Measurements from ENCODE around the gene FBXW8. TPM values are rescaled to one million over a fixed set of nuclear protein-coding genes. Genes with fewer than 3 reads are reported as not detected.
A peak's percentile ranks its signal among the peaks of the same experiment; 100 is the strongest.

Gene FBXW8
- total RNA-seq, 3 donors from 2014 or later, result 12.0 to 13.2 (median 13.1) TPM

- no peak for TF ChIP-seq CTCF (IDR thresholded peaks at IDR 0.05)
- H3K36me3 ChIP-seq (ENCODE audit: low read depth), result no peaks in the 10 kb centered on the region
- no peaks in the 10 kb centered on the region for H3K4me1 ChIP-seq (ENCODE audit: low read depth)
- no peak for DNase-seq
- intact Hi-C loops (cut with DNase I, micrococcal nuclease), result no loop called here
- no peaks in the 10 kb centered on the region for H3K9me3 ChIP-seq
- no peak overlapping the region for H3K4me3 ChIP-seq
- ATAC-seq, result no peak
Observed at GRCh38 chr12:116906285-116906684, 4.5 kb upstream of the FBXW8 start.

GRCh38 chr12:116910280-116910644, 488 bp upstream of the FBXW8 start:
- TF ChIP-seq CTCF (IDR thresholded peaks at IDR 0.05), result no peak
- no peak for ATAC-seq
- peaks cover 8% of the 10 kb centered on the region for H3K4me1 ChIP-seq (ENCODE audit: low read depth)
- no peak for DNase-seq
- no peaks in the 10 kb centered on the region for H3K9me3 ChIP-seq
- H3K4me3 ChIP-seq, result no peak overlapping the region
- no peaks in the 10 kb centered on the region for H3K36me3 ChIP-seq (ENCODE audit: low read depth)
- intact Hi-C loops (cut with DNase I, micrococcal nuclease), result no loop called here

GRCh38 chr12:116915326-116915725, 4.6 kb downstream of the FBXW8 start:
- H3K9me3 ChIP-seq, result no peaks in the 10 kb centered on the region
- intact Hi-C loops (cut with DNase I, micrococcal nuclease), result no loop called here
- no peaks in the 10 kb centered on the region for H3K36me3 ChIP-seq (ENCODE audit: low read depth)
- H3K4me1 ChIP-seq (ENCODE audit: low read depth), result peaks cover 33% of the 10 kb centered on the region
- DNase-seq (no peak), ATAC-seq (no peak)
- H3K4me3 ChIP-seq, result no peak overlapping the region
- TF ChIP-seq CTCF (IDR thresholded peaks at IDR 0.05), result no peak

GRCh38 chr12:116916122-116916521, 5.4 kb downstream of the FBXW8 start:
- intact Hi-C loops (cut with DNase I, micrococcal nuclease), result no loop called here
- H3K36me3 ChIP-seq (ENCODE audit: low read depth), result no peaks in the 10 kb centered on the region
- DNase-seq, result no peak
- H3K4me1 ChIP-seq (ENCODE audit: low read depth), result peaks cover 37% of the 10 kb centered on the region
- no peak overlapping the region for H3K4me3 ChIP-seq
- H3K9me3 ChIP-seq, result no peaks in the 10 kb centered on the region
- no peak for TF ChIP-seq CTCF (IDR thresholded peaks at IDR 0.05)
- no peak for ATAC-seq

GRCh38 chr12:116916714-116917114, 6.0 kb downstream of the FBXW8 start:
- no peaks in the 10 kb centered on the region for H3K9me3 ChIP-seq
- DNase-seq, result peak in 1 of 3 donors; percentile 7
- no peaks in the 10 kb centered on the region for H3K36me3 ChIP-seq (ENCODE audit: low read depth)
- intact Hi-C loops (cut with DNase I, micrococcal nuclease), result no loop called here
- ATAC-seq, result peak; percentile 72
- H3K4me1 ChIP-seq (ENCODE audit: low read depth), result peaks cover 40% of the 10 kb centered on the region
- no peak for TF ChIP-seq CTCF (IDR thresholded peaks at IDR 0.05)
- H3K4me3 ChIP-seq, result no peak overlapping the region

GRCh38 chr12:116918464-116918863, 7.7 kb downstream of the FBXW8 start:
- intact Hi-C loops (cut with DNase I, micrococcal nuclease), result no loop called here
- Histone ChIP-seq H3K36me3 (ENCODE audit: low read depth) (no peaks in the 10 kb centered on the region), H3K4me3 (no peak overlapping the region), H3K4me1 (ENCODE audit: low read depth) (peaks cover 34% of the 10 kb centered on the region), H3K9me3 (no peaks in the 10 kb centered on the region)
- ATAC-seq, result no peak
- DNase-seq, result no peak
- TF ChIP-seq CTCF (IDR thresholded peaks at IDR 0.05), result no peak

Data from mucosa of descending colon (tissue), 3 donors.